ENCODE results near the gene TUBB1.
"Not testable (repeated sequence)": the region's sequence is repeated elsewhere in the genome, so short reads cannot be mapped to it uniquely, and the experiment has no call there.

The TUBB1 gene

DNA sequence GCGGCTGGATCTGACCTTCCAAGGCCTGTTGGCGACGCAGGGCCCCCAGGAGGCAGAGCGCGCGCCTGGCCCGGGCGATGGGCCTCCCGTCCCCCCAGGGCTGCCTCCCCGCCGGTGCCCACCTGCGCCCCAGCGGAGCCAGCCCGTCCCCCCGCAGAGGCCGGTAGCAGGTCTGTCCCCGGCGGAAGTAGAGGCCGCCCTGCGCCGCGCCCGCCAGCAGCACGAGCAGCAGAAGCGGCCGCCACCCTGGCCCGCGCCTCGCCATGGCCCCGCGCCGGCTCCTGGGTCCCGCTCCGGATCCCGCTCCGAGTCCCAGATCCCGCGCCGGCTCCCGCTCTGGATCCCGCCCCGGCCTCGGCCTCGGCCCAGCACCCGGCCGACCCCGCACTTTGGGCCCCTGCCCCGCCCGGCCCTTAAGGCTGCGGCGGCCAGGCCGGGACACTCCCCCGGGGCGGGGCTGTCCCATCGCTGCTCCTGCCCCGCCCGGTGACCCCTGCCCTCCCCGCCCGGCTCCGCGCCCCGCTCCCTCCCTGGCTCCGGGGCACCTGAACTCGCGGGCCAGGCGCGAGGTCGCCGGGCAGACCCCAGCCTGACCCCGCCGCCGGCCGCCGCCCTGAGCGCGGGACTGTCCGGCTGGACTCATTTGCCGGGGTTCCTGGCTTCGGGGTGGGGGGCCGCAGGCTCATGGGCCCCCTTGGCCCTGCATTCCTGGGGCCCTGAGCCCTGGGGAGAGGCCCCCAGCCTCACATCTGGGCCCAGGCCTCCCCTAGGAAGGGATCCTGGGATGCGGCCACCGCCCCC lies 12.2 kb upstream of the TUBB1 start, which contains the start of gene CTSZ:
TSS of gene CTSZ (minus strand) at position 391 of the 801 bp plus-strand sequence. CDS start at position 265, 126 bp downstream.
- DNase-seq, result no peak

DNA sequence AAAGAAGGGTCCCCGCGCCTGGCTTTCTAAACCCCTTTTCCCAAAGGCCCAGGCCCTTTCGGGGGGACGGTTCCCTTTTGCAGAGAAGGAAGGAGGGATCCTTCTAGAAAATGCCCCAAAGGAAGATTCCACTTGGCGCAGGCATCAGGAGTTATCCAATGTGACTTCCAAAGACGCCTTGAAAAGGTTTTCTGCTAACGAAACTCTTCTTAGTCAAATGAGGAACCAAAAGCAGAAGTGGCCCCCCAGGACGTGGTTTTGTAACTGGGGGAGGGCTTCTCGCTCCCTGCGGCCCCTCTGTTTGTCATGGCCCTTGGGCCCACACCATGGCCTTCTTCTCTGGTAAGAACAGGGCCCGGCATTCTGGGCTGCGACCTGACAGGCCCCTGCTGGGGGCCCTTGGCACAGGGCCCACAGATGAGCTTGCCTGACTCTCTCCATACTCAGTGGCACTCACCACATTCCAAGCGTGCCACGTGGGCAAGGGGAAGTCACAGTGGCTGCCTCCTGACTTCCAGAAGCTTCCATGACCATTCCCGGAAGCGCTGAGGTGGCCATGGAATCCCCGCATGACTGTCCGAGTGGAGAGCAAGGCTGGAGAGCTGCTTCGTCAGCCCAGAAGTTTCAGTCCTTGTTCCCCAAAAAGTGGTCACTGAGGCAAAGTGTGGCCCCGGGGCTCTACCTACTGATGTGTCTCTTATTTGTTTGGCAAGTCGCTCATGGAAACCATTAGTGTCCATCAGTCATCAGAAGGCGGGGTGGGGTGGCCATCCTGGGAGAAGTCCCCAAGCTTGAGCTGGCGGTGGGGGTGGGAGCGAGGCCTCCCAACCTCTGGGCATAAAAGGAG lies 11.3 kb upstream of the TUBB1 start:
- no peak for DNase-seq

DNA sequence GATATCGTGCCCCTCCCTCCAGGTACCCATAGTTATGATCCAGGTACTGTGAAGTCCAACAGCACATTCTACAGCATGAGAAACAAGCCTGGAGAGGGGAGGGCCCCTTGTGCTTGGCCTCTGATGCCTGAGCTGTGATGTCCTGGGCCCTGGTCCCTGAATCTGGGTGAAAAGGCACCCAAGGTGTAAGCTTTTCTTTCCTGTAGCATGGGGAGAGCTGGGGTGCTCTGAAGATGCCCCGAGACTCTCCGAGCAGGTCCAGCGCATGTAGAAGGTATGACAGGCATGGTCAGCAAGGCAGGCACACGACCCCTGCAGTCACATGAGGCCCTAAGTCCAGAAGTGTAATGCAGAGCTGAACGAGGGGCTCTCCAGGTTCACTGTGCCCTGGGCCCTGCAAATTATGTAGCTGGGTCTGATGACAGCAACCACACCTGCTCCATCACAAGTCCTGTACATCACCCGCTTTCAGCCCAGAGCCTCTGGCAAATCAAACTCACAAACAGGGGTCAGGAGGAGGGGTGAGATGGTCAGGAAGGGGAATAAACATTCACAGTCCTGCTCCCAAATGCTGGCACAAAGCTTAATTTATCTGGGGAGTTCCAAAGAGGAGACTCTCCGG lies 10.4 kb upstream of the TUBB1 start:
- no peak for DNase-seq

DNA sequence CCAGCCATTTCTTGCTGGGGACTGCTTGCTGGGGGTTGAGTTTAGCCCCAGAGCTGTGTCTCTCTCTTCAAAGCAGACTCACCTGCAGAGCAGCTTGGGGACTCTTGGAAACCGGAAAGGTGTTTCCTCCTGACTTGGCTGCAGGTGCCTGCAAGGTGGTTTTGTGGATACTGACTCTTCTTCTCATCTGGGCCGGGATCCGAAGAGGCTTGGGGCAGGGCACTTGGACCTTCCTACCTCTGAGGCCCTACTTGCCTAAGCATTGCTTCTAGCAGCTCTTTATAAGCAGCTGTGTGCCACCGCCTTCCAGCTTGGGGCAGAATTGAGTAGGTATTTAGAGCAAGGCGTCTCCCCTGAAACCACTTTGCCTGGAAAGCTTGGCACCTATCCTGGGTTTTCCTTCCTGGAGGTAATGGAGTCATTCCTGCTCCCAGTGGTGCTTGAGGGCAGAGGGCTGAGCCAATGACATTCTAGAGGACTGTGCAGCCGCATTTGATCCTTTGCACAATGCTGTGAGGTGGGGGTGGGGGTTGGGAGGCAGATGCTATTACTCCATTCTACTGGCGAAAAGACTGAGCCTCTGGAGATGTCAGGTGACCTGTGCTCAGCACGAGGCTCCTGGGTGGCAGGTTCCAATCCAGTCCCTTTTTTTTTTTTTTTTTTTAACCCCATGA lies 8.8 kb upstream of the TUBB1 start:
- no peak for DNase-seq

DNA sequence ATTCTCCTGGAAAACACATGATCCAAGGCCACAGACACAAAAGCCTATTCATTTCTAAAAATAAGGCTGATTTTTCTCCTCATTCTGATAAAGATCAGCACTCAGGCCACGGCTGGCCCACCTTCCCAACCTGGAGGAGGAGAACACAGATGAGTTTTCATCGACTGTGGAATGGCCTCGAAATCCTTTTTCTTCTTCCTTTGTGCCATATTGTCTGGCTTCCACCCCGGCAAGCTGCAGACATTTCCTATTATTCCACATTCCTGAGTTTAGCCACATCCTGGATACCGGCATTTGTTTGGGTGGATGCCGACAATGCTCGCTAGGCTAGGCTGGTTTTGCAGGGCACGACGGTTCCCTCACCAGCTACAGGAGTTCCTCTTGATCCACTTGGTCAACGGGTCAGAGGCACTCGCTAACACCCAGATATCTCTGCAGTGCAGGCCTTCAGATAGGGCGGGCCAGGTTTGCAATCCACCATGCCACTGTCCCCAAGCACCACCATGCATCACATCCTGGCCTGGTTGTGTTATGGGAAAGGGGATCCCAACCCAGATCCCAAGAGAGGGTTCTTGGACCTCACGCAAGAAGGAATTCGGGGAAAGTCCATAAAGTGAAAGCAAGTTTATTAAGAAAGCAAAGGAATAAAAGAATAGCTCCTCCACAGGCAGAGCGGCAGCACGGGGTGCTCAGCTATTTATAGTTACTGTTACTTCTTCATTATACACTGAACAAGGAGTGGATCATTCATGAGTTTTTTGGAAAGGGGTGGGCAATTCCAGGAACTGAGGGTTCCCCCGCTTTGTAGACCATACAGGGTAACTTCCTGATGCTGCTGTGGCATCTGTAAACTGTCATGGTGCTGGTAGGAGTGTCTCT lies 8.0 kb upstream of the TUBB1 start:
- no peak for DNase-seq

DNA sequence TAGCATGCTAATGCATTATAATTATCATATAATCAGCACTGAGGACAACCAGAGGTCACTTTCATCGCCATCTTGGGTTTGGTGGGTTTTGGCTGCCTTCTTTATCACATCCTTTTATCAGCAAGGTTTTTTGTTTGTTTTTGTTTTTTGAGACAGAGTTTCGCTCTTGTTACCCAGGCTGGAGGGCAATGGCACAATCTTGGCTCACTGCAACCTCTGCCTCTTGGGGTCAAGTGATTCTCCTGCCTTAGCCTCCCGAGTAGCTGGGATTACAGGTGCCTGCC lies 7.4 kb upstream of the TUBB1 start:
- DNase-seq, result not testable (repeated sequence)

DNA sequence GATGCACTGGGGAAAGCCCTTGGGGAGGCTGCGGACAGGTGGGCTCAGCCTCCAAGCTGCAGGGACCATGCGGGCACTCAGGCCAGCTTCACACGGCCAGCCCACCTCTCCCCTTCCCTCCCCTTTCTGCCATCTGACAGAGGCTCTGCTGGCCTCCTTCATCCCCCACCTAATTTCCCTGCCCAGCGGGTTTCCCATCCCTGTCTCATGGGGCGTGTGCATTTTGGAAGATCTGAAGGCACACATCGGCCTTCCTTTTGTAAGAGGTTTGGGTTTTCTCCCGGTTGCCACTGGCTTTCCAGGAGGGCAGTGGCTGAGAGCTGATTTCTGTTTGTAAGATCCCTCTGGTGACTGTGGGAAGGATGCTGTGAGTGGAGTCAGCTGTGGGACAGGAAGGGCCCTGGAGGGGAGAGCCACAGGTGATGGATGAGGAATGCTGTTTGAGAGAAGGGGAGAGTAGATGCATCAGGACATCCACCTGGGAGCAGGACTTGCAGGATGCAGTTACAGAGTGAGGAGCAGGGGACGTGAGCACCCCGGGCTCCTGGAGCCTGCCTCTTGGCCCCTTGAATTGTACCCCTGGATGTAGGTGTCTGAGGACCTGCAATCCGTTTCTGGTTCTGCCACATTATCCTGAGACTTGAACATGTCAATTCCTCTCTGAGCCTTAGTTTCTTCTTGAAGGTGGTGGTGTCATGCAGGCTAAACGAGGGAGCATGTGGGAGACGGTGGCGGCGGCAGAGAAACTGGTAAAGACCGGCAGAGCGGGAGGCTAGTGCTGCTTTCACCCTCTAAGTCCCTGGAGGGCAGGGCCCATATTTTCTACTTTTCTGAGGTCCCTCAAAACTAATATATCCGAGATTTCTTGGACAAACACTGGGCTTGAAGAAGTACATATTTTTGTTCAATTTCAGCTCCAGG lies 5.9 kb upstream of the TUBB1 start:
- DNase-seq, result no peak

DNA sequence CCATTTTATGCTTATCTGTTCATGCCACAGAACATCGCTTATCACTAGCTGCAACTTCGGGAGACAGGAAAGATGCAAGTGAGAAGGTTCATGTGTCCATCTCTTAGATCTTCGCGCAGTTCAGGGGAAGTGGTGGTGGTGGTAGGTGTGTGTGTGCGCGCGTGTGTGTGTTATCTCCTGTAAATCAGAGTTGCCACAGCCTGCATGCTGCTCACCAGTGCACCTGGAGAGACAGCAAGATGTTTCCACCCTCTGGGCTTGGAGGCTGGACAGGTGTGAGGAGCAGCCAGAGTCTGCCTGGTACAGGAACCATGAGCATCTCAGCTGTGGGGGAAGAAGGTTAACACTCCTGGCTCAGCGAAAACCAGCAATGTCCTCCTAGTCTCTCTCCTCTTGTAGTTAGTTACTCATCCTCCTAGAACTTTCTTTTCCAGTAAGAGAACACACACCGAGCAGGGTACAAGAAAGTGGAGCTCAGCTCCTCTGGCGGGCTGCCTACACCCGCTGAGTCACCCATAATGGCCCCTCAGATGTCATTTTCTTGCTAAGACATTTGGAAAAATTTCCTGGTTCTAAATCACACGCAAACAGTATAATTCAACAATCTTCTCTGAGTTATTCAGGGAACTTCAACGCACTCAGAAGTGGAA lies 5.1 kb upstream of the TUBB1 start:
- no peak for DNase-seq

DNA sequence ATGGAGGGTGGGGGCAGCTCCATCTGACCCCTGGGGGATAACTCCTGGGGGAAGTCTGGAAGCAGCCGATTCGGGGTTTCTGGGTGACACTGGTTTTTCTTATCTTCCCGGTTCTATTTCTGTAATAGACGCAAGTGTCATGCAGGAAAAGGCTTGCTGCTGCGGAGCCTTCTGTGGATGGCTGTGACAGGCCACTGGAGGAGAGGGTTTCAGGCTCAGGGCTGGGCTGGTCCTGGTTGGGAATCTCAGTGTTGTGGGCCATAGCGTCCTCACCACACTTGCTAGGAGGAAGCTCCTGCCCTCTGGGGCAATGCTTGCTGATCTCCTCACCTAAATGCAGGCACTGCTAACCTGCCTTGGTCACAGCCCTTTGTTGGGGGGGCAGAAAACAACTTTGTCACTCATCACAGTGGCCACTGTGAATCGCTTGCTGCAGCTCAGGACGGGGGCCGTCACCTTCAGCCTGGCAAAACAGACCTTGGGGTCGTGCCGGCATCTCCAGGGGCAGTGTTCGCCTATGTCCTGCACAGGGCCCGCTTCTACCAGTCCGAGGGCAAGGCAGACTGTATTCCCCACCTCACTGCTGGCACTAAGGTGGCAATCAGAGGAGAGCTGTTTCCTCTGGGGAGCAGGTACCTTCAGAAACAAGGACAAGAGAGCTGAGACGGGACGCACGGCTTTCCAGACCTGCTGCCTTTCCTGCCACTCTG lies 4.4 kb upstream of the TUBB1 start:
- no peak for DNase-seq

DNA sequence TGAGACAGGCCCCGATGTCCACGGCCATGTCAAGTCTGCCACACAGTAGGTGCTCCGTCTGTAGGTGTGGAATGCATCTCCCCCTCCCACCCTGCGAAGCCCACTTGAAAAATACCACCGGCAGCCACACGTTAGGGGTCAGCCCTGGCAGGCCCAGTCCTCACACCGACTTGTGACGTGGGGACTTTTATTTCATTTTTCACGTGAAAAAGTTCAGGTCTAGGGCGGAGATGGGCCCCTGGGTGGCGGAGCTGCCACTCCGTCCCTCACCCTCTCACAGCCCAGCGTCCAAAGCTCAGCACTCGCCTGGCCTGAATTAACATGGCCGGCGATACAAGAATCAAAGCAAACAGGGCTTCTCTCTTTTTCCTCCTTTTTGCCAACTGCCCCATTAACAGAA lies 3.8 kb upstream of the TUBB1 start:
- no peak for DNase-seq

DNA sequence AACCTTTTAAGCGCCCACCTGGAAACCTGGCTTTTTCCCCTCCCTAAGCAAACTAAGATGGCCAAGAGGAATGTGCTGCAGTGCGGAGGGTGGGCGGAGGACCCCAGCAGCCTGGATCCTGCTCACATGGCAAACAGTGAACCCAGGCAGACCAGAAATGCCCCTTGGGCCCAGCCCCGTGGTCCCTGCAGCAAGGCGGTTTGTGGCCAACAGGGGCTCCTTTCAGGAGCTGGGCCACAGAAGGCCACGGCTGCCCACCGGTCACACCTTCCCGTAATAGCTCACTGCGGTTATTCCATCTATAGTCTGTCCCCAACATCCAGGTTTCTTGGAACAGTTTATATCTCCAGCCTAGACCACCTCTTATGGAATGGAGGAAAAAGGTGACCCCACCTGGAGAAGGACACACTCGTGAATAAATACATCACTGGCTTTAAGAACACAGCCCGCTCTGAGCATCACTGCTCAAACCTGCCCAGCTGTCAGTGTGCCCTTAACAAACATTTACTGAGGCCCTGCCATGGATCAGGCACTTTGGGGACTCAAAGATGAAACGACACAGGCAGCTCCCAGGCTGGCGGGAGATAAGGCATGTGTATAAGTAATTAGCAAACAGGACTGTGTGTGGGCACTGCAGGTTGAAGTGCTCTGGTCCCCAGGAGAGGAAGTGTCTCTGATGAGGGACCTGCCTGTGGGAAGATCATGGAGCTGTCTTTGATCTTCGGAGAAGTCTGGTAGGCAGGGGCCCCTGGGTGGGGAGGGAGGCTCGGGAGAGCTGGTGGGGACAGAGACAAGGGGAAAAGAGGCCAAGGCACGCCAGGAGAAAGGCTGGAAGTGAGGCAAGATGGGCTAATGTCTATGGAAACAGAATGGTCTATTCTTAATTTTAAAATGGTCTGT lies 3.2 kb upstream of the TUBB1 start:
- no peak for DNase-seq

DNA sequence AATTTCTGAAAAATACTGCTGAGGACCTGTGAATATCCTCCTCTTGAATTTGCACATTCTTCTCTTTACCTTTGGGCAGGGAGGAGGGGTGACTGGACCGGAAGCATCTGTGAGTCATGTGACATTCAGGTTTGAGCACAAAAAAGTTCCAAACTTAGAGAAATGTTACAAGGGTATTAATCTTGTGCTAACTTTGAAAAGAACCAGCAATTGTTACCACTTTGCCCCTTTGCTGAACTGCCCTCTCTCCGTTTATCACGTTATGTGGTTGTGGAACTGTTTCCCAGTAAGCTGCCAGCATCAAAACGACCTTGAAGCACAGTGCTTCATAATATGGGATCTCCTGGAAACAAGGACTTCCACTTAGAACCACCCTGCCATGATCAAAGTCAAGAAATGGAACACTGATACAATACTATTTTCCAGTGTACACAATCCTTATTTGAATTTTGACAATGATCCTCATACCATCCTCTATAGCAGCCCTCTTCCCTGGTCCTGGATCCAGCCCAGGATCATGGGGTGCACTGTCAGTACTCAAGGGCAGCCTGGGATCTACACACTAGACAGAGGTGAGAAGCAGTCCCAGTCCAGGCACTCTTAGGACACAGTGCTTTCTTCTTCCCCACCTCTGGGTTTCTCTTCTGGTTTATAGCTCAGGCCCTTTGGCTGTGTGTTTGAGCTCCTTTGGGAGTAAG lies 2.3 kb upstream of the TUBB1 start:
- DNase-seq, result no peak

DNA sequence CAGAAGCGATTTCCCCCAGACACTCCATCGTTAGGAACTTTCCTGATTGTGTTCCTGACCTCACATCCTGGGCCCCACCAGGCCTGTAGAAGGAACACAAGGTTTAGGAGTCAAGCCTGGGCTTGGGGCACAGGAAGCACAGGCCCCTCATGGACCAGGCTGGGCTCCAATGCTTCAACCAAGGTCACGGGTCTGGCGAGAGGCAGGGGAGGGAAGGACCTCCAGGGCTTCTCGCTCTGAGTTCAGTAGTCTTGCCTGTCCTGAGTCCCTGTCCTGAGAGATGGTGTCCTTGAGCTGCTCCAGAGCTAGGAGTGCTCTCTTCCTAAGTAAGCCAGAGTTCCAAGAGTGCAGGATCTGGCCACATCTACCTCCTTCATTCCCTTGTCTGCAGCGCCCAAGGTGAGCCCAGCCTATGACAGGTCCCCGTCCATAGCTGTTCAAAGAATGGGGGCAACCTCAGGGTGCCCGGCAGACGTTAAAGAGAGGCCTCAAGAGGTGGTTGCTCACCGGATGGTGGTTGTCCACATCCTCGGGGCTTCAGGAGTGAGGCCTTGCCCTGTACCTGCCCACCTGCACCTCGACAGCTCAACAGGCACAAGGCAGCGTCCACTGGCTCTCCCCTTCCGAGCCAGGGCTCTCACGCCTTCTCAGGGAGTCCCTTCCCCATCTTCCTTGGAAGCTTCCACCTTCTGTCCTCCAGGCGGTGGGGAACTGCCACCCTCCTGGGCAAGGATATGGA lies 1.6 kb upstream of the TUBB1 start:
- DNase-seq, result no peak

DNA sequence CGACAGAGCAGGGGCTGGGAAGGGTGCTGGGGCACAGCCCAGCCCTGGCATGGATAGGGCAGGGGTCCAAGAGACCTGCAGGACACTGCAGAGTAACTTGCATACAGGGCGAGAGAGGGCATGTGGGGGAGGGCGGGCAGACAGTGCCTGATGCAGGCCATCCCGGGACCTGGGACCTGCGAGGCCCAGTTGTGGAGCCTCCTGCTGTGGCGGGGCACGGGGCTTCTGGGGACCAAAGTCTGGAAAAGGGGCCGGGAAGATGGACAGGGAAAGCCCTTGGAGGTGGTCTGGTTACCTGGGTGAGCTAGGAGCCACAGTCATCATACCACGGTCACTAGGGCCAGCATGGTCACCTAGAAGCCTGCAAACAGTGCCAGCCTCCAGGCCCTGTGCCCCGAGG lies 412 bp upstream of the TUBB1 start:
- DNase-seq, result no peak

DNA sequence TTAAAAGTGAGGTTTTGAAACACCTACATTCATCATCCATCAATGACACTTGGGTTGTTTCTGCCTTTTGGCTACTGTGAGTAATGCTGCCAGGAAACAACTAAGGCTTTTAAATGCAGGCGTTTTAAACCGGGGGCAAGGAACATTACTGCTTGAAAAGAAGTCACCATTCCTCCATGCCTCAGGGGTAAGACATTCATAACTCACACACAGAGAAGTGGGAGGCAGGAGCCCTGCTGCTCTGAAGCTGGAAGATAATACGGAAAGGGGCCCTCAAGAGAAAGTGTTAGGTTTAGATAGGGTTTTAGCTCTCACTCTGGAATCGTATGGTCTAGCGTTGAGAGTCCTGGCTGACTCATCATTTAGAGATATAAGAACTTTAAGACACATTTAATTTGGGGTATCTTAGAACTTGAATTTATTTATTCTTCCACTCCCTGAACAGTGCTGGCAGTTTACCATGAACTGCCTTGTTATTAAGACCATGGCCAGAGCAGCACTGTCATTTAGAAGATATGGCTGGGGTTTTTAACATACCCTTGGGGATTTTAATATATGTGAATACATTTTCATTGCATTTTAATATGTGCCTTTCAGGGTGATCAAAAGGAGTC lies 1.8 kb downstream of the TUBB1 start:
- DNase-seq, result no peak

DNA sequence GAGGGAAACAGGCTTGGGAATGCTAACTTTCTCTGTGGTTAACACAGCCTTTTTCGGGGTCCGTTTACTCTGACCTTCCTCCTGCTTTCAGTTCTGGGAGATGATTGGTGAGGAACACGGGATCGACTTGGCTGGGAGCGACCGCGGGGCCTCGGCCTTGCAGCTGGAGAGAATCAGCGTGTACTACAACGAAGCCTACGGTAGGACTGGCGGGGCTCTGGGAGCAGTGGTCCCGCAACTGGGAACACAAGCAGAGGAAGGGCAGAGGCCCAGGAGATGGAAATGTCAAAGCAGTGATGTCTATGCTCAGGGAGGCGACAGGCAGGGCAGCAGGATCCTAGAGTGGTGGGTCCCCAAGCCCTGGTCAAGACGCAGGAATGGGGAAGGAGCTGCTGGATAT lies 3.5 kb downstream of the TUBB1 start:
- no peak for DNase-seq

DNA sequence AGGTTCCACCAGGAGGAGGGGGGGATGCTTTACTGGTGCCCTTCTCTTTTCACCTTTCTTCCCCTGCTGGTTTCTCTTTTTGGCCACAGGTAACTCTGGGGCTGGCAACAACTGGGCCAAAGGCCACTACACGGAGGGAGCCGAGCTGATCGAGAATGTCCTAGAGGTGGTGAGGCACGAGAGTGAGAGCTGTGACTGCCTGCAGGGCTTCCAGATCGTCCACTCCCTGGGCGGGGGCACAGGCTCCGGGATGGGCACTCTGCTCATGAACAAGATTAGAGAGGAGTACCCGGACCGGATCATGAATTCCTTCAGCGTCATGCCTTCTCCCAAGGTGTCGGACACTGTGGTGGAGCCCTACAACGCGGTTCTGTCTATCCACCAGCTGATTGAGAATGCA lies 4.4 kb downstream of the TUBB1 start:
- no peak for DNase-seq
